Erythroblast (primary cell): ENCODE measurements around the gene SERPINA6.

Experiments
- GATA1 ChIP-seq: IDR thresholded peaks from 2 replicates; pipeline ENCODE4 v1.6.1; 2011; ENCODE audit warnings: low read depth, mild to moderate bottlenecking, control low read depth, low read length, moderate library complexity
- POLR2A ChIP-seq: IDR thresholded peaks from 2 replicates; pipeline ENCODE4 v1.6.1; 2011; ENCODE audit warnings: mild to moderate bottlenecking, low read length

DNA sequence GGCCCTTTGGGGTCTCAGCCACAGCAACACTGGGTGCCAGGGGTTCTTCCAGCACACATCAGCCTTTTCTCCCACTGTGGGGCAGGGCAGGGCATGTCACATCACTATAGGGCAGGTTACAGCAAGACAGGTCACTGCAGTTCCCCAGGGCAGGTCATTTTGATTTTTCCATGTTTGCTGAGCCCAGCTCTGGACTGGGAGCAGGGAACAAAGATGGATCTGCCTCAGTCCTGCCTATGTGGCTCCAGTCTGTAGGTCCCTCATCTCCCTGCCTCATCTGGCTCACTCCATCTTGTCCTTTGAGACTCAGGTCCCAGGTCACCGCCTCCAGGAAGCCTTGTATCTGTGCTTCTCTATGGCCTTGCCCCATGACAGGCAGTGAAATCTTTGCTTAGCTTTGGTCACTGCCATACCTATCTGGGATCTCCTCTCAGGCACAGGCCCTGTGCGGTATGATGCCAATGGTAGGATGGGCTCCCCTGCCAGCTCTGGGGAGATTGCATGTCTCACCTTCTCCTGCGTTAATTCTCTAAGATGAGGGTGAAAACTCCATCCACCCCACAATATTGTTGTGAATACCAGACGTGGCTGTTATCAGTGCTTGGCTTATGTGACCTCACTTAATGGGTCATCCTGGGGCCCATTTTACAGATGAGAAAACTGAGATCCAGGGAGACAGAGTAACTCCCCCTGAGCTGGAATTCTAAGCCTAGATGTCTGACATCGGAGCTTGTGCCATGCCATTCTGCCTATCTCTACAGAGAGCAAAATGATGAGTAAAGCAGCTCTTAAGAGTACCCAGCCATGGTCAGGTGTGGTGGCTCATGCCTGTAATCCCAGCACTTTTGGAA is 1.5 kb downstream of the SERPINA6 start:
- TF ChIP-seq POLR2A (no peak), GATA1 (no peak)
